ENCODE results near the gene ZP4. TPM values are rescaled to one million over a fixed set of nuclear protein-coding genes. Genes with fewer than 3 reads are reported as not detected.

ZP4 gene
- total RNA-seq, 1 donor from 2014 or later = 0.27 TPM

GRCh38 chr1:237877631-237878030 is 13.1 kb downstream of the ZP4 start:
- no peak overlapping the region for H3K27ac ChIP-seq (ENCODE audit: low read depth, low read length)
- H3K4me2 ChIP-seq (ENCODE audit: low read length) = no peak overlapping the region
- H3K27me3 ChIP-seq (ENCODE audit: insufficient read depth, low read length) = no peaks in the 10 kb centered on the region
- H3K36me3 ChIP-seq (ENCODE audit: insufficient read depth, low read length) = no peaks in the 10 kb centered on the region
- H3K9me3 Mint-ChIP-seq (ENCODE audit: unreplicated experiment) = no peaks in the 10 kb centered on the region
- no peaks in the 10 kb centered on the region for H3K79me2 ChIP-seq (ENCODE audit: insufficient read depth, low read length)
- no peaks in the 10 kb centered on the region for H3K9me3 ChIP-seq (ENCODE audit: insufficient read depth, low read depth, low read length)
- DNase-seq (ENCODE audit: low read depth) (no peak), FAIRE-seq (no peak)
- H3K4me3 ChIP-seq (ENCODE audit: insufficient read depth, low read depth, low read length) = no peak overlapping the region
- H3K27ac Mint-ChIP-seq (ENCODE audit: unreplicated experiment) = no peak overlapping the region
- no peaks in the 10 kb centered on the region for H4K20me1 ChIP-seq (ENCODE audit: insufficient read depth, low read length)
- TF ChIP-seq EZH2 (IDR thresholded peaks at IDR 0.05; ENCODE audit: insufficient read depth, low read length) (no peak), CTCF (IDR thresholded peaks at IDR 0.05; ENCODE audit: insufficient read depth, low read depth, low read length) (no peak)
- H3K9ac ChIP-seq (ENCODE audit: low read length) = no peak overlapping the region
- H3K36me3 Mint-ChIP-seq (ENCODE audit: low read depth, unreplicated experiment) = no peaks in the 10 kb centered on the region
- no peak overlapping the region for H3K4me3 Mint-ChIP-seq (ENCODE audit: unreplicated experiment)
- no peak overlapping the region for H2AFZ ChIP-seq (ENCODE audit: low read depth, low read length)
- no peaks in the 10 kb centered on the region for H3K27me3 Mint-ChIP-seq (ENCODE audit: low read depth, unreplicated experiment)
- H3K4me1 ChIP-seq (ENCODE audit: insufficient read depth, low read length) = peaks cover 21% of the 10 kb centered on the region
- H3K4me1 Mint-ChIP-seq (ENCODE audit: low read depth, unreplicated experiment) = peaks cover 45% of the 10 kb centered on the region

- Mint-ChIP-seq H3K9me3 (ENCODE audit: unreplicated experiment) (peaks cover 2% of the 10 kb centered on the region), H3K4me3 (ENCODE audit: unreplicated experiment) (no peak overlapping the region), H3K27me3 (ENCODE audit: low read depth, unreplicated experiment) (no peaks in the 10 kb centered on the region), H3K27ac (ENCODE audit: unreplicated experiment) (peak overlapping the region; percentile 72), H3K4me1 (ENCODE audit: low read depth, unreplicated experiment) (peaks cover 48% of the 10 kb centered on the region), H3K36me3 (ENCODE audit: low read depth, unreplicated experiment) (no peaks in the 10 kb centered on the region)
- Histone ChIP-seq H4K20me1 (ENCODE audit: insufficient read depth, low read length) (no peaks in the 10 kb centered on the region), H3K4me1 (ENCODE audit: insufficient read depth, low read length) (peaks cover 21% of the 10 kb centered on the region), H3K36me3 (ENCODE audit: insufficient read depth, low read length) (no peaks in the 10 kb centered on the region), H3K9me3 (ENCODE audit: insufficient read depth, low read depth, low read length) (no peaks in the 10 kb centered on the region), H3K4me3 (ENCODE audit: insufficient read depth, low read depth, low read length) (no peak overlapping the region), H3K9ac (ENCODE audit: low read length) (no peak overlapping the region), H3K79me2 (ENCODE audit: insufficient read depth, low read length) (no peaks in the 10 kb centered on the region), H3K27me3 (ENCODE audit: insufficient read depth, low read length) (no peaks in the 10 kb centered on the region), H3K4me2 (ENCODE audit: low read length) (peak overlapping the region; percentile 25), H2AFZ (ENCODE audit: low read depth, low read length) (peak overlapping the region; percentile 15), H3K27ac (ENCODE audit: low read depth, low read length) (no peak overlapping the region)
- FAIRE-seq (no peak), DNase-seq (ENCODE audit: low read depth) (peak; percentile 54)
- TF ChIP-seq CTCF (IDR thresholded peaks at IDR 0.05; ENCODE audit: insufficient read depth, low read depth, low read length) (no peak), EZH2 (IDR thresholded peaks at IDR 0.05; ENCODE audit: insufficient read depth, low read length) (no peak)
These were observed 15.4 kb downstream of the ZP4 start for GRCh38 chr1:237875291-237875690.

GRCh38 chr1:237873487-237874211 is 17.1 kb downstream of the ZP4 start:
- Histone ChIP-seq H3K79me2 (ENCODE audit: insufficient read depth, low read length) (no peaks in the 10 kb centered on the region), H3K9me3 (ENCODE audit: insufficient read depth, low read depth, low read length) (no peaks in the 10 kb centered on the region), H3K27me3 (ENCODE audit: insufficient read depth, low read length) (no peaks in the 10 kb centered on the region), H3K4me2 (ENCODE audit: low read length) (peak overlapping the region; percentile 32), H3K9ac (ENCODE audit: low read length) (peak overlapping the region; percentile 33), H3K4me1 (ENCODE audit: insufficient read depth, low read length) (peaks cover 21% of the 10 kb centered on the region), H3K4me3 (ENCODE audit: insufficient read depth, low read depth, low read length) (no peak overlapping the region), H3K36me3 (ENCODE audit: insufficient read depth, low read length) (no peaks in the 10 kb centered on the region), H2AFZ (ENCODE audit: low read depth, low read length) (no peak overlapping the region), H4K20me1 (ENCODE audit: insufficient read depth, low read length) (no peaks in the 10 kb centered on the region), H3K27ac (ENCODE audit: low read depth, low read length) (peak overlapping the region; percentile 41)
- Mint-ChIP-seq H3K4me1 (ENCODE audit: low read depth, unreplicated experiment) (peaks cover 41% of the 10 kb centered on the region), H3K9me3 (ENCODE audit: unreplicated experiment) (peaks cover 2% of the 10 kb centered on the region), H3K4me3 (ENCODE audit: unreplicated experiment) (peak overlapping the region; percentile 31), H3K27me3 (ENCODE audit: low read depth, unreplicated experiment) (no peaks in the 10 kb centered on the region), H3K27ac (ENCODE audit: unreplicated experiment) (peak overlapping the region; percentile 89), H3K36me3 (ENCODE audit: low read depth, unreplicated experiment) (no peaks in the 10 kb centered on the region)
- FAIRE-seq (no peak), DNase-seq (ENCODE audit: low read depth) (peak; percentile 96)
- TF ChIP-seq EZH2 (IDR thresholded peaks at IDR 0.05; ENCODE audit: insufficient read depth, low read length) = no peak
- no peak for TF ChIP-seq CTCF (IDR thresholded peaks at IDR 0.05; ENCODE audit: insufficient read depth, low read depth, low read length)
